SU-DHL-6 (cell line): Measurements from ENCODE around the gene HAPLN1.

Experiments used
- EZH2phosphoT487 ChIP-seq: fragments of 200-600 bp; sonication (generic), shearing (Covaris generic); conservative IDR thresholded peaks from 2 replicates; pipeline ENCODE4 v1.6.1; 2018; ENCODE audit warnings: mild to moderate bottlenecking, antibody characterized with exemption, low read length, moderate library complexity, mixed read lengths
- TF ChIP-seq, protein P1 (sequence below): fragments of 200-600 bp; sonication (generic); IDR thresholded peaks from one replicate; pipeline ENCODE4 v1.5.1; 2017; ENCODE audit warnings: antibody characterized with exemption, mild to moderate bottlenecking, low read length, moderate library complexity; ENCODE audit not compliant: insufficient read depth, poor library complexity, severe bottlenecking

GRCh38 chr5:83741571-83741970 is 20.9 kb upstream of the HAPLN1 start:
- no peak for TF ChIP-seq EZH2phosphoT487
- TF ChIP-seq, protein P1, sequence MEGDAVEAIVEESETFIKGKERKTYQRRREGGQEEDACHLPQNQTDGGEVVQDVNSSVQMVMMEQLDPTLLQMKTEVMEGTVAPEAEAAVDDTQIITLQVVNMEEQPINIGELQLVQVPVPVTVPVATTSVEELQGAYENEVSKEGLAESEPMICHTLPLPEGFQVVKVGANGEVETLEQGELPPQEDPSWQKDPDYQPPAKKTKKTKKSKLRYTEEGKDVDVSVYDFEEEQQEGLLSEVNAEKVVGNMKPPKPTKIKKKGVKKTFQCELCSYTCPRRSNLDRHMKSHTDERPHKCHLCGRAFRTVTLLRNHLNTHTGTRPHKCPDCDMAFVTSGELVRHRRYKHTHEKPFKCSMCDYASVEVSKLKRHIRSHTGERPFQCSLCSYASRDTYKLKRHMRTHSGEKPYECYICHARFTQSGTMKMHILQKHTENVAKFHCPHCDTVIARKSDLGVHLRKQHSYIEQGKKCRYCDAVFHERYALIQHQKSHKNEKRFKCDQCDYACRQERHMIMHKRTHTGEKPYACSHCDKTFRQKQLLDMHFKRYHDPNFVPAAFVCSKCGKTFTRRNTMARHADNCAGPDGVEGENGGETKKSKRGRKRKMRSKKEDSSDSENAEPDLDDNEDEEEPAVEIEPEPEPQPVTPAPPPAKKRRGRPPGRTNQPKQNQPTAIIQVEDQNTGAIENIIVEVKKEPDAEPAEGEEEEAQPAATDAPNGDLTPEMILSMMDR = no peak
